Activated T-helper 9 cell treated with anti-CD3 and anti-CD28 coated beads, Interleukin-2, amount 50 U/mL, for 16 hours (primary cell): ENCODE results near the gene SMU1.
"Not testable (repeated sequence)": the region's sequence is repeated elsewhere in the genome, so short reads cannot be mapped to it uniquely, and the experiment has no call there.

Experiments used
- DNase-seq: peaks from one replicate; pipeline ENCODE4 v3.0.0-alpha.2; 2020; ENCODE audit warnings: low read depth

Gene SMU1

DNA sequence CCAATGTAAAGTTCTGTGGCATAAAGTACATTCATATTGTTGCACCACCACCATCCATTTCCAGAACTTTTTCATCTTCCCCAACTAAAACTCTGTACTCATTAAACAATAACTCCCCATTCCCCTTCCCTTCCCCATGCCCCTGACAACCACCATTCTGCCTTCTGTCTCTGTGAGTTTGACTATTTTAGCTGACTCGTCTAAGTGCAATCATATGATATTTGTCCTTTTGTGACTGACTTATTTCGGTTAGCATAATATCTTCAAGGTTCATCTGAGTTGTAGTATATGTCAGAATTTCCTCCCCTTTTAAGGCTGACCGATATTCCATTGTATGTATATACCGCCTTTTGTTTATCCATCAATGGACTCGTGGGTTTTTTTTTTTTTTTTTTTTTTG is 29.0 kb upstream of the SMU1 start:
- DNase-seq: no peak

GRCh38 chr9:33104401-33104800 is 27.9 kb upstream of the SMU1 start:
- DNase-seq: no peak

DNA sequence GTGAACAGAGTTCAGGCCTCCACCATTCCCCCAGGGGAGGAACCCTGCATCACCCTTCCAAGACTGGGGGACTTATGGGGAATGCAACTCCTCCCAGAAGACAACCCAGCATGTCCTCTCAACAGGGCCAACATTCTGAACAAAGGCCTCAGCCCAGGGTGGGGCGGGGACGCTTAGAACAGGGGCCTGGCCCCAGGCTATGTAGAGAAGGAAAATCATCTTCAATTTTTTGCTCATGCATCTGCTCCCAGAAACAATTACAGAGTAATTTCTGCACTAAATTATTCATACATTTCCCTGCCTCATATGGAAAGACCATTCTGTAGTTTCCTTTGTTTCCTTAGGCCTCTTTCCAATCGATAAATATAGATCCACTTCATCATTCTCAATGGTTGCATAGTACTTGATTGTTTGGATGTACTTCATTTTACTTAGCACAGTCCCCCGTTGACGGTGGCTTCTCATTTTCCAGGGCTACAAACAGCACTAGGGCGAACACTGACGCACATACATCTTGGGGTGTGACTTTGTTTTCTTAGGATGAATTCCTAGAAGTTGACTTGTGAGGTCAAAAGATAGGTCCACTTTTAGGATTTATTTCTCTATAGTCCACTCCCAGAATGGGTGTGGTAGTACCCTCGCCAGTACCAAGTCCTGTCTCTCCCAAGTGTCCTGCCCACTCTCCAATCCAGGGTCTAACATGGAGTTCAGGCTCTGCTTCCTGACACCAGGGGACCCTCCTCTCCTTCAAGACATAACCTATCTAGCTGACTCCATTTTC is 27.2 kb upstream of the SMU1 start:
- no peak for DNase-seq

- DNase-seq: no peak
Observed at GRCh38 chr9:33102551-33103210, 26.2 kb upstream of the SMU1 start.

- DNase-seq: no peak
Observed at GRCh38 chr9:33101104-33101951, 24.9 kb upstream of the SMU1 start.

GRCh38 chr9:33099754-33100153 is 23.3 kb upstream of the SMU1 start:
- DNase-seq: no peak

- no peak for DNase-seq
Observed at GRCh38 chr9:33097192-33097591, 20.7 kb upstream of the SMU1 start.

- no peak for DNase-seq
Observed at GRCh38 chr9:33092634-33093033, 16.2 kb upstream of the SMU1 start.

DNA sequence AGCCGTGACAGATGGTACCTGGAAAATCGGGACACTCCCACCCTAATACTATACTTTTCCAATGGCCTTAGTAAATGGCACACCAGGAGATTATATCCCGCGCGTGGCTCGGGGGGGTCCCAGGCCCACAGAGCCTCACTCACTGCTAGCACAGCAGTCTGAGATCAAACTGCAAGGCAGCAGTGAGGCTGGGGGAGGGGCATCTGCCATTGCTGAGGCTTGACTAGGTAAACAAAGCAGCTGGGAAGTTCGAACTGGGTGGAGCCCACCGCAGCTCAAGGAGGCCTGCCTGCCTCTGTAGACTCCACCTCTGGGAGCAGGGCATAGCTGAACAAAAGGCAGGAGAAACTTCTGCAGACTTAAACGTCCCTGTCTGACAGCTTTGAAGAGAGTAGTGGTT is 9.2 kb upstream of the SMU1 start:
- DNase-seq: not testable (repeated sequence)

DNA sequence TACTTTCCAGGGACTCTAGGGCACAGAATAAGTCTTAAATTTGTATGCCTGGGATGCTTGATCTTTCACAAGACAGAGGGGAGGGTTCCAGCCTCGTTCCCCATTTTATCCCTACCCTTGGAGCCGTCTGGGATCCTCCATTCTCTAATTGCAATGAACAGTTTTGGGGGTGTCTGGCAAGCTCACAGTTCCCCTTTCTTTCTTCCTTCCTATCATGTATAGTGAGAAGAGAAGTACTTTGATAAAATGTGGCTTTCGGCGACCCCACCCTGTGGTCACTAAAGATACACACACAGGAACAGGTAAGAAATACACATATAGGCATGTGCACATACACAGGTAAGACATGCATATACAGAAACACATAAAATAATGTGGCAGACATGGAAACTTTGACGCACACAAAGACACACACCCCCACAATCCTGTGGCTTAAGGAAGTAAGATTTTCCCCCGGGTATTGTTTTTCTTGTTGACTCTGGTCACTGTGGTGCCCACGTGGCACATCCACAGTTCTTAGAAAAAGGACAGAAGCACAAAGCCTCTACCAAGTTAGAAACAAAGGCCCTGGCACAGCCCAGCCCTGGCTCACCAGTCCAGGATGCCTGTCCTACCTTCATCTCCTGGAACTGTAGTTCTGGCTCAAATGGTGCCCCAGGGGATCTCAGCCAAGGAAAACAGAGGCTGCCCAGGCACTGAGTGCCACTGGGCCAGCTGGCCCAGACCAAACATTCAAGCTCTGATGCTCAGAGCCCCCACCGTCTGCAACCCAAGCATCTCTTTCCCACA is 6.3 kb upstream of the SMU1 start:
- no peak for DNase-seq

DNA sequence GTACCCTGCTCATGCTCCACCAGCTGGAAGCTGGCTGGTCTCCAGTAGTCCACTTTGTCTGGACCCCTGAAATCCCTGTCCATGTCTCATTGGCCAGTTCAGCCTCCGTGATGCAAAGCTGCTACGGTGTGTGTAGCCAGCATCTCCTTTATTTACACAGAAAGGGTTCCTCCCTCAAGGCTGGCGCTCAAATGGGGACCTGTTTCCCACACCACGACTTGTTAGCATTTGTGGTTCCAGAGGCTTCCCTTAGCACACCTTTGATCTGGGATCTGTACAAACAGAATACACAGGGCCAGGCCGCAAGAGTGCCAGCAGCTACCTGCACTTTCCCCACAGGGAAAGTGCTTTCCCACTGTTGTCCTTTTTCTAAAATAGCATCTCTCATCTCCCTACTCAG is 5.7 kb upstream of the SMU1 start:
- DNase-seq: no peak

DNA sequence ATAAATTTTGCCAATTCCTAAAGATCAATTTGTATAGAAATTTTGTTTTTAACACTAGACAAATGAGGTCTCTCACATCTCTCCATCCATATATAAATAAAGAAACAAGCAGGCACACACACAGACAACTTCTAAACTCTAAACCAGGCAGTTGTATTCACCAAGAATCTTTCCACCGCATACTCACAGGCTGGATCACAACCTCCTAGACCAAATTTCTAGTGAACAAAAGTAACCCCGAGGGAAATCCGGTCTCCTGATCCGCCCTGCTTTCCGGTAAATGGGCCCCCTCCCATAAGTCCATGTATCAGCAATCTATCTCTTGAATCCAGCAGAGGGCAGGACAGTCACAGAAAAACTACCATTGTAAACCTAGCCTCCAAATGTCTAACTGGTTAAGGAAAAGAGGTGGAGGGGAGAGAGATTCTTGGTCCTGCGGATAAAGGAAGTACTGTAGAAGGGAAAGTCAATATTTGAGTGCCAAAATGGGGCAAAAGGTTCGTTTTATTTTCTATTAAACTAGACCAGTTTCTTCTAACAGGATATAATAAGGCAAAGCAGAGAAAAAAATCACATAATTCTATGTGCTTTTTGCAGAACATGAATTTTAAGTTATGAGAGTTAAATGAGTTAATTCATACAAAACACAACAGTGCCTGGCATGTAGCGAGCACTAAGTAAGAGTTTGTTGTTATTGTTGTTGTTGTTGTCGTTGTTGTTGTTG is 4.8 kb upstream of the SMU1 start:
- DNase-seq: peak; percentile 15

DNA sequence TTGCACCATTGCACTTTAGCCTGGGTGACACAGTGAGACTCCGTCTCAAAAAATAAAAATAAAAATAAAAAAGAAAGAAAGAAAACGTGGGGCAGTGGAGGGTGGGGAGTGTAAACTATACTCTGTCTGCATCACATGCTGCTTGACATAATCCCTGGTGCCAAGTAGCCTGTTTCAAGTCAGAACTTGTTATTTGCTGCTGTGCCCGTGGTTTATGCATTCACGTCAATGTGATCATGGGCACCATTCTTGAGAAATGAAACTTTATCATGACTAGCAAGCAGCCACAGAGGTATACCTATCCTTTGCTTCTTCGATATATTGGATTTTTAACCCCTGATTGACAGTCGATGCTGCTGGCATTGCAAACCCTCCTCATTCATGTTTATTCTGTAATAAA is 4.1 kb upstream of the SMU1 start:
- no peak for DNase-seq

DNA sequence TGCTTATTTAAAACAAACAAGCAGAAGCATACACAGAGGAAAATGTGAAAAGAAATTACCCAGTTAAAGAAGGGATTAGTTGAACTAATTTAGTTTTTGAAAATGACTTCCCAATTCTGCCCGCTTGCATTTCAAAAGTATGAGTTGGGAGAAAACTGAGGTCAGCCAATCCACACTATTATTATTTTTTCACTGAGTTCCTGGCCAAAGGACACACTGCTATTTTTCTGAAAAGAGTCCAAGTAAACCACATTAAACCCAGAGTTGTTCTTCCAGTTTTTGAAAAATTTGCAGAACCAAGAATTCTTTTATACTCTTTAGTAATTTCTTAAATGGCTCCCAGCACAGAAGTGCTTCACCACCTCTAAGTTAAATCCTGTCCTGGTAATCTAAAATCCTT is 7.5 kb downstream of the SMU1 start:
- no peak for DNase-seq

DNA sequence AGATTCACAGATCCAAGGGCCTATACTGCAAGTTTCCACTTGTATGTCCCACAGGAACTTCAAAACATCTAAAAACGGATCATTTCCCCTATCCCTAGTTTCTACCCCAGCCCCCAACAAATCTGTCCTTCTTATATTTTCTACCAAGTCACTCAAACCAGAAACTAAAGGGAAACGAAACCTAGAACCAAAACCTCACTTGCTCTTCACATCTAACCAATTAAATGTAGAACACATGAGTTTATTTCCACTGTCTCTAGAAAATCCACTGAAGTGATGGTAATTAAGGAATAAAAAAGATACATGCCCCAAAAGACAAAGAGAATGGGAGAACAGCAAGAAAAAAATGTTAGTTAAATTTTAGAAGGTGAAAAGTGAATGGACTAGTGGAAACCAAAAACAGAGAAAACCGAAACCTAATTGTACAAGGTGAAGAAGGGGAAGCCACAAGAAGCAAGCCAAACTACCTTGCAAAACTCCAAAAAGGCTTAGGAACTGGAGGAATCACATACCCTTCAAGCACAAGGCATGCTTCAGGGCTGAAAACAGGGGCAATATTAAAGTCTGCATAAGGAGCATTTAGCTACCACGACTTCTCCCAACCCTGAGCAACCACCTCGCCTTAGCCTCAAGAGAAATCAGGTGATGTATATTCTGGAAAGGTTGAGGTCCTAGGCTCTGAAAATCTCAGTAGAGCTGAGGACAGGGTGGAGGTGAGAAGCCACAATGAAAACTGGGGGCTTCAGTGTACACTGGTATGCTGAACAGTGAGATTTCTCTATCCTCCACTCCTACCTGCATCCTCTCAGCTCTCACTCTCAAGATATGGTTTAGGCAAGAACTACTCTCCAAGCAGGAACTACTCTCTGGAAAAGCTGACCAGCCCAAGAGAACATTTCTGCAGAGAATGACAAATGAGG is 11.1 kb downstream of the SMU1 start:
- no peak for DNase-seq

DNA sequence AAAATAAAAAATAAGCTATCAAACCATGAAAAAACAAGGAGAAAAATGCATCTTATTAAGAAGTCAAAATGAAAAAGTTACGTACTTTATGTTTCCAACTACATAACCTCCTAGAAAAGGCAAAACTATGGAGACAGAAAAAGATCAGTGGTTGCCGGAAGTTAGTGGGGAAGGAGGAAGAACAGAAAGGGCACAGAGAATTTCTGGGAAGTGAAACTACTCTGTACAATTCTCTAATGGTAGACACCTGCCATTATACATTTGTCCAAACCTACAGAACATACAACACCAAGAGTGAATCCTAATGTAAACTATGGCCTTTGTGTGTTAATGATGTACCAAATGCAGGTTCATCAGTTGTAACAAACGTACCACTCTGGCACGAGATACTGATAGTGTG is 25.3 kb downstream of the SMU1 start:
- no peak for DNase-seq

- no peak for DNase-seq
Observed at GRCh38 chr9:33049680-33050361, 26.7 kb downstream of the SMU1 start.

GRCh38 chr9:33048054-33048465 is 28.4 kb downstream of the SMU1 start:
- DNase-seq: no peak

GRCh38 chr9:33046061-33046460 is 30.4 kb downstream of the SMU1 start:
- DNase-seq: no peak
